Ovary (tissue), 3 donors: Measurements from ENCODE around the gene TTLL5.

Experiments
- CTCF ChIP-seq, 3 donors: fragments of 450-650 bp in 2 of 3; fragments of 200-600 bp in 1 of 3; IDR thresholded peaks; one replicate each; pipeline versions ENCODE4 v1.5.1 to v1.8.0; 2016 to 2022; ENCODE audit warnings: antibody characterized with exemption in 3 of 3, mild to moderate bottlenecking in 1 of 3
- EP300 ChIP-seq: sonication (generic); formaldehyde crosslinking; IDR thresholded peaks from one replicate; pipeline ENCODE4 v1.6.1; 2017; ENCODE audit warnings: antibody characterized with exemption
- POLR2A ChIP-seq: fragments of 450-650 bp; IDR thresholded peaks from one replicate; pipeline ENCODE4 v1.6.1; 2017; ENCODE audit warnings: antibody characterized with exemption, mild to moderate bottlenecking, moderate library complexity
- donor health status: DM: no; HTN: no; CAD: no.

GRCh38 chr14:75849300-75849895 is 188.4 kb downstream of the TTLL5 start:
- TF ChIP-seq CTCF (IDR thresholded peaks at IDR 0.05) = no peak
- no peak for TF ChIP-seq EP300
- no peak for TF ChIP-seq POLR2A
